Panc1 (cell line): ENCODE results near the gene AGPS. TPM values are rescaled to one million over a fixed set of nuclear protein-coding genes. Genes with fewer than 3 reads are reported as not detected.

Experiments
- ATAC-seq: fragments of 200-7000 bp; cut with Tn5 transposase; 2 replicates; pipeline ENCODE4 v1.9.1; 2020; ENCODE audit warnings: mild to moderate bottlenecking, moderate library complexity
- BruUV-seq: library from RNA; stranded (reverse); fragments of 400-500 nt; replicated peaks from 2 replicates; lab custom pipeline; 2021; lab: Mats Ljungman, UMichigan
- CTCF ChIA-PET: fragments of 300-600 bp; sonication (Branson Sonifier 250); formaldehyde crosslinking; loops from one replicate; lab custom pipeline; 2022; ENCODE audit warnings: antibody characterized with exemption; lab: Charles Lee
- POLR2A ChIA-PET: fragments of 300-600 bp; sonication (Branson Sonifier 250); formaldehyde crosslinking; loops from one replicate; lab custom pipeline; 2022; ENCODE audit warnings: antibody characterized with exemption; lab: Charles Lee
- DNase-seq: peaks from one replicate; pipeline ENCODE4 v3.0.0-alpha.2; 2010; ENCODE audit warnings: low read depth, low spot score
- H3K27ac ChIP-seq: 2 replicates; pipeline ENCODE4 v1.5.1; 2011; ENCODE audit warnings: mild to moderate bottlenecking, low read length, inconsistent platforms
- H3K27me3 ChIP-seq: fragments of 200-500 bp; sonication (Bioruptor generic); 2 replicates; pipeline ENCODE4 v1.6.0; 2014; ENCODE audit warnings: low read length, inconsistent platforms; ENCODE audit not compliant: control insufficient read depth, insufficient read depth
- H3K36me3 ChIP-seq: fragments of 200-500 bp; sonication (Bioruptor generic); 2 replicates; pipeline ENCODE4 v1.5.1; 2014; ENCODE audit warnings: inconsistent platforms, mild to moderate bottlenecking, low read length, moderate library complexity; ENCODE audit not compliant: control insufficient read depth, insufficient read depth
- H3K4me1 ChIP-seq: 2 replicates; pipeline ENCODE4 v1.5.1; 2011; ENCODE audit warnings: inconsistent platforms, mild to moderate bottlenecking, low read length, moderate library complexity; ENCODE audit not compliant: control insufficient read depth, insufficient read depth
- H3K4me3 ChIP-seq, 2 experiments: 2 replicates each; pipeline ENCODE4 v1.5.1; 2011 to 2012; ENCODE audit warnings: low read depth in 2 of 2, low read length in 2 of 2, mild to moderate bottlenecking in 2 of 2, inconsistent platforms in 1 of 2, moderate library complexity in 1 of 2
- H3K9me3 ChIP-seq: fragments of 200-500 bp; sonication (Bioruptor generic); 2 replicates; pipeline ENCODE4 v1.5.1; 2014; ENCODE audit warnings: low read depth, mild to moderate bottlenecking, inconsistent platforms, low read length, moderate library complexity; ENCODE audit not compliant: control insufficient read depth, insufficient read depth
- CTCF ChIP-seq: fragments of 450-650 bp; IDR thresholded peaks from 2 replicates; pipeline ENCODE4 v1.5.1; 2017; ENCODE audit warnings: mild to moderate bottlenecking
- POLR2AphosphoS5 ChIP-seq: IDR thresholded peaks from 2 replicates; pipeline ENCODE4 v1.6.1; 2012; ENCODE audit warnings: mild to moderate bottlenecking, low read depth, low read length, moderate library complexity
- REST ChIP-seq, 2 experiments: IDR thresholded peaks; 2 replicates each; pipeline ENCODE4 v1.6.1; 2011 to 2012; ENCODE audit warnings: low read depth in 2 of 2, control low read depth in 1 of 2, low read length in 1 of 2, mild to moderate bottlenecking in 1 of 2, moderate library complexity in 1 of 2; ENCODE audit not compliant: insufficient read depth in 1 of 2
- SIN3A ChIP-seq: IDR thresholded peaks from 2 replicates; pipeline ENCODE4 v1.6.1; 2012; ENCODE audit warnings: low read depth, mild to moderate bottlenecking, low read length, moderate library complexity, borderline replicate concordance; ENCODE audit not compliant: insufficient read depth
- TCF7L2 ChIP-seq: IDR thresholded peaks from 2 replicates; pipeline ENCODE4 v1.6.1; 2011; ENCODE audit warnings: mild to moderate bottlenecking, low read depth, low read length, inconsistent platforms
- in situ Hi-C: cut with HindIII; loops from 2 replicates; pipeline ENCODE4 v1.10.0; 2016; ENCODE audit warnings: low sequenced_read_pairs, low pct_unique_long_range_greater_than_20kb
- intact Hi-C: fragments of 100-400 bp; cut with micrococcal nuclease; formaldehyde crosslinking; loops from one replicate; pipeline ENCODE4 v1.10.0; 2022; ENCODE audit not compliant: unreplicated experiment
- total RNA-seq: library from RNA; stranded (reverse); gene quantifications from one replicate; pipeline ENCODE4 v1.2.1, GENCODE V29; 2021; ENCODE audit not compliant: unreplicated experiment

The AGPS gene
- total RNA-seq, 1 experiment from 2014 or later: 68.7 TPM

DNA sequence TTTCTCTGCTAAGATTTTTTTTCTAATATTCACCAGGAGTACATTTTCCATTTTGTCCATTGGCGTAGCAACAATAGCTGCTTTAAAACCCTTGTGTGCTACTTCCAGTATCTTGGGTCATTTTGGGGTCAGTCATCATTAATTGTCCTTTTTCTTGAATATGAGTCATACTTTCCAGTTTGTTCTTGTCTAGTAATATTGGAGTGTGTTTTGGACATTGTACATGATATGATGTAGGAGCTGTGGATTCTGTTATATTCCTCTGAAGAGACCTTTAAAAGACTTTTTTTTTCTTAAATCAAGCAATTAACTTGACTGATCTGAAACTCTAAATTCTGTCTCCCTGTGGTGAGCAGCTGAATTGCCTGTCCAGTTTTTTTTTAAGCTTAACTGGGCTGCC lies 40.8 kb downstream of the AGPS start:
- H3K27me3 ChIP-seq: no peaks in the 10 kb centered on the region
- no peak overlapping the region for H3K27ac ChIP-seq
- no peak for ATAC-seq
- in situ Hi-C loops (no loop called here), intact Hi-C loops (no loop called here)
- ChIA-PET CTCF (no interaction called here), POLR2A (no interaction called here)
- TF ChIP-seq TCF7L2: no peak
- TF ChIP-seq REST (IDR thresholded peaks at IDR 0.05; ENCODE audit: insufficient read depth in 1 of 2, low read depth in 2 of 2, low read length in 1 of 2): no peak
- TF ChIP-seq POLR2AphosphoS5: no peak
- TF ChIP-seq CTCF: no peak; the same call in 1 of the 2 replicates
- no peak for TF ChIP-seq SIN3A
- no peak overlapping the region for H3K4me3 ChIP-seq
- DNase-seq: no peak
- H3K4me1 ChIP-seq: no peaks in the 10 kb centered on the region
- BruUV-seq: no TSS peak
- peaks cover 4% of the 10 kb centered on the region for H3K36me3 ChIP-seq
- H3K9me3 ChIP-seq: peaks cover 28% of the 10 kb centered on the region; the same call in 1 of the 2 replicates

- BruUV-seq: no TSS peak
- Histone ChIP-seq H3K4me3 (no peak overlapping the region), H3K27me3 (no peaks in the 10 kb centered on the region), H3K4me1 (no peaks in the 10 kb centered on the region), H3K9me3 (peaks cover 28% of the 10 kb centered on the region; the same call in 1 of the 2 replicates), H3K27ac (no peak overlapping the region), H3K36me3 (peaks cover 4% of the 10 kb centered on the region)
- in situ Hi-C loops: no loop called here
- no peak for DNase-seq
- intact Hi-C loops: no loop called here
- no peak for ATAC-seq
- ChIA-PET CTCF (no interaction called here), POLR2A (no interaction called here)
- TF ChIP-seq REST (IDR thresholded peaks at IDR 0.05; ENCODE audit: insufficient read depth in 1 of 2, low read depth in 2 of 2, low read length in 1 of 2): no peak
- TF ChIP-seq CTCF: no peak
- no peak for TF ChIP-seq POLR2AphosphoS5
- TF ChIP-seq TCF7L2: no peak
- no peak for TF ChIP-seq SIN3A
Observed at GRCh38 chr2:177434475-177434874, 41.9 kb downstream of the AGPS start.
